ENCODE measurements around the gene RGS3.

RGS3 gene

GRCh38 chr9:113536166-113536482 lies 72.6 kb downstream of the RGS3 start:
- no peak overlapping the region for H3K4me3 ChIP-seq (ENCODE audit: low read length)

GRCh38 chr9:113536483-113537228 lies 73.1 kb downstream of the RGS3 start:
- no peak overlapping the region for H3K9ac ChIP-seq (ENCODE audit: low read depth, low read length)
- peaks cover 17% of the 10 kb centered on the region for H3K4me1 ChIP-seq (ENCODE audit: control insufficient read depth, insufficient read depth, low read length)
- H3K27me3 ChIP-seq (ENCODE audit: control insufficient read depth, insufficient read depth, low read length): peaks cover 14% of the 10 kb centered on the region
- H3K9me3 ChIP-seq (replicated peaks; ENCODE audit: low read length): no peaks in the 10 kb centered on the region
- H3K4me3 ChIP-seq (ENCODE audit: low read length): no peak overlapping the region
- H3K4me2 ChIP-seq (ENCODE audit: low read length): no peak overlapping the region
- H3K36me3 ChIP-seq (ENCODE audit: insufficient read depth, low read length): no peaks in the 10 kb centered on the region

More at GRCh38 chr9:113536166-113536482, 72.6 kb downstream of the RGS3 start:
- H3K4me2 ChIP-seq (ENCODE audit: low read length): no peak overlapping the region
- peaks cover 17% of the 10 kb centered on the region for H3K4me1 ChIP-seq (ENCODE audit: control insufficient read depth, insufficient read depth, low read length)
- peak overlapping the region; percentile 24 for H3K9ac ChIP-seq (ENCODE audit: low read depth, low read length)
- peaks cover 17% of the 10 kb centered on the region for H3K27me3 ChIP-seq (ENCODE audit: control insufficient read depth, insufficient read depth, low read length)
- no peaks in the 10 kb centered on the region for H3K36me3 ChIP-seq (ENCODE audit: insufficient read depth, low read length)
- H3K9me3 ChIP-seq (replicated peaks; ENCODE audit: low read length): no peaks in the 10 kb centered on the region

GRCh38 chr9:113537229-113537810 lies 73.8 kb downstream of the RGS3 start:
- peaks cover 17% of the 10 kb centered on the region for H3K4me1 ChIP-seq (ENCODE audit: control insufficient read depth, insufficient read depth, low read length)
- no peaks in the 10 kb centered on the region for H3K36me3 ChIP-seq (ENCODE audit: insufficient read depth, low read length)
- no peaks in the 10 kb centered on the region for H3K9me3 ChIP-seq (replicated peaks; ENCODE audit: low read length)
- H3K4me3 ChIP-seq (ENCODE audit: low read length): no peak overlapping the region
- peaks cover 7% of the 10 kb centered on the region for H3K27me3 ChIP-seq (ENCODE audit: control insufficient read depth, insufficient read depth, low read length)
- H3K9ac ChIP-seq (ENCODE audit: low read depth, low read length): no peak overlapping the region
- H3K4me2 ChIP-seq (ENCODE audit: low read length): no peak overlapping the region

GRCh38 chr9:113538131-113538530 lies 74.6 kb downstream of the RGS3 start:
- Histone ChIP-seq H3K27me3 (ENCODE audit: control insufficient read depth, insufficient read depth, low read length) (peaks cover 6% of the 10 kb centered on the region), H3K4me2 (ENCODE audit: low read length) (no peak overlapping the region), H3K9me3 (replicated peaks; ENCODE audit: low read length) (no peaks in the 10 kb centered on the region), H3K4me1 (ENCODE audit: control insufficient read depth, insufficient read depth, low read length) (peaks cover 17% of the 10 kb centered on the region), H3K4me3 (ENCODE audit: low read length) (no peak overlapping the region), H3K36me3 (ENCODE audit: insufficient read depth, low read length) (no peaks in the 10 kb centered on the region), H3K9ac (ENCODE audit: low read depth, low read length) (no peak overlapping the region)

- Histone ChIP-seq H3K9ac (ENCODE audit: low read depth, low read length) (no peak overlapping the region), H3K4me3 (ENCODE audit: low read length) (no peak overlapping the region)
These were observed 75.3 kb downstream of the RGS3 start for GRCh38 chr9:113538701-113539430.

GRCh38 chr9:113540466-113540865 lies 76.9 kb downstream of the RGS3 start:
- peaks cover 17% of the 10 kb centered on the region for H3K4me1 ChIP-seq (ENCODE audit: control insufficient read depth, insufficient read depth, low read length)
- H3K9ac ChIP-seq (ENCODE audit: low read depth, low read length): no peak overlapping the region
- no peaks in the 10 kb centered on the region for H3K36me3 ChIP-seq (ENCODE audit: insufficient read depth, low read length)
- H3K9me3 ChIP-seq (replicated peaks; ENCODE audit: low read length): no peaks in the 10 kb centered on the region
- peaks cover 15% of the 10 kb centered on the region for H3K27me3 ChIP-seq (ENCODE audit: control insufficient read depth, insufficient read depth, low read length)
- H3K4me2 ChIP-seq (ENCODE audit: low read length): no peak overlapping the region
- H3K4me3 ChIP-seq (ENCODE audit: low read length): no peak overlapping the region

More at GRCh38 chr9:113538701-113539430, 75.3 kb downstream of the RGS3 start:
- Histone ChIP-seq H3K4me2 (ENCODE audit: low read length) (no peak overlapping the region), H3K27me3 (ENCODE audit: control insufficient read depth, insufficient read depth, low read length) (peaks cover 13% of the 10 kb centered on the region), H3K36me3 (ENCODE audit: insufficient read depth, low read length) (no peaks in the 10 kb centered on the region), H3K9me3 (replicated peaks; ENCODE audit: low read length) (no peaks in the 10 kb centered on the region), H3K4me1 (ENCODE audit: control insufficient read depth, insufficient read depth, low read length) (peaks cover 17% of the 10 kb centered on the region)

GRCh38 chr9:113541019-113541900 lies 77.7 kb downstream of the RGS3 start:
- H3K4me3 ChIP-seq (ENCODE audit: low read length): no peak overlapping the region
- H3K9ac ChIP-seq (ENCODE audit: low read depth, low read length): no peak overlapping the region
- no peak overlapping the region for H3K4me2 ChIP-seq (ENCODE audit: low read length)
- H3K9me3 ChIP-seq (replicated peaks; ENCODE audit: low read length): no peaks in the 10 kb centered on the region
- H3K36me3 ChIP-seq (ENCODE audit: insufficient read depth, low read length): no peaks in the 10 kb centered on the region
- H3K27me3 ChIP-seq (ENCODE audit: control insufficient read depth, insufficient read depth, low read length): peaks cover 15% of the 10 kb centered on the region
- peaks cover 11% of the 10 kb centered on the region for H3K4me1 ChIP-seq (ENCODE audit: control insufficient read depth, insufficient read depth, low read length)

- Histone ChIP-seq H3K9ac (ENCODE audit: low read depth, low read length) (no peak overlapping the region), H3K27me3 (ENCODE audit: control insufficient read depth, insufficient read depth, low read length) (peaks cover 15% of the 10 kb centered on the region), H3K4me3 (ENCODE audit: low read length) (no peak overlapping the region), H3K9me3 (replicated peaks; ENCODE audit: low read length) (no peaks in the 10 kb centered on the region), H3K4me1 (ENCODE audit: control insufficient read depth, insufficient read depth, low read length) (peaks cover 4% of the 10 kb centered on the region), H3K36me3 (ENCODE audit: insufficient read depth, low read length) (no peaks in the 10 kb centered on the region), H3K4me2 (ENCODE audit: low read length) (no peak overlapping the region)
These were observed 78.5 kb downstream of the RGS3 start for GRCh38 chr9:113542006-113542405.

- no peak overlapping the region for H3K9ac ChIP-seq (ENCODE audit: low read depth, low read length)
- no peak overlapping the region for H3K4me3 ChIP-seq (ENCODE audit: low read length)
- no peak overlapping the region for H3K4me2 ChIP-seq (ENCODE audit: low read length)
- no peaks in the 10 kb centered on the region for H3K4me1 ChIP-seq (ENCODE audit: control insufficient read depth, insufficient read depth, low read length)
- H3K27me3 ChIP-seq (ENCODE audit: control insufficient read depth, insufficient read depth, low read length): peaks cover 15% of the 10 kb centered on the region
- H3K9me3 ChIP-seq (replicated peaks; ENCODE audit: low read length): no peaks in the 10 kb centered on the region
- H3K36me3 ChIP-seq (ENCODE audit: insufficient read depth, low read length): no peaks in the 10 kb centered on the region
These were observed 79.2 kb downstream of the RGS3 start for GRCh38 chr9:113542741-113543140.

GRCh38 chr9:113543296-113543981 lies 79.9 kb downstream of the RGS3 start:
- H3K36me3 ChIP-seq (ENCODE audit: insufficient read depth, low read length): no peaks in the 10 kb centered on the region

GRCh38 chr9:113543982-113544303 lies 80.4 kb downstream of the RGS3 start:
- peaks cover 15% of the 10 kb centered on the region for H3K27me3 ChIP-seq (ENCODE audit: control insufficient read depth, insufficient read depth, low read length)
- no peak overlapping the region for H3K4me2 ChIP-seq (ENCODE audit: low read length)
- H3K9me3 ChIP-seq (replicated peaks; ENCODE audit: low read length): no peaks in the 10 kb centered on the region
- peaks cover 9% of the 10 kb centered on the region for H3K4me1 ChIP-seq (ENCODE audit: control insufficient read depth, insufficient read depth, low read length)
- H3K36me3 ChIP-seq (ENCODE audit: insufficient read depth, low read length): no peaks in the 10 kb centered on the region
- H3K9ac ChIP-seq (ENCODE audit: low read depth, low read length): no peak overlapping the region
- no peak overlapping the region for H3K4me3 ChIP-seq (ENCODE audit: low read length)

More at GRCh38 chr9:113543296-113543981, 79.9 kb downstream of the RGS3 start:
- Histone ChIP-seq H3K4me3 (ENCODE audit: low read length) (no peak overlapping the region), H3K27me3 (ENCODE audit: control insufficient read depth, insufficient read depth, low read length) (peaks cover 15% of the 10 kb centered on the region), H3K9me3 (replicated peaks; ENCODE audit: low read length) (no peaks in the 10 kb centered on the region), H3K4me1 (ENCODE audit: control insufficient read depth, insufficient read depth, low read length) (peaks cover 4% of the 10 kb centered on the region), H3K9ac (ENCODE audit: low read depth, low read length) (no peak overlapping the region), H3K4me2 (ENCODE audit: low read length) (no peak overlapping the region)

All from skeletal muscle satellite cell (primary cell).